GM12891 (cell line): Measurements from ENCODE around the gene C6orf58.
A peak's percentile ranks its signal among the peaks of the same experiment; 100 is the strongest.
"Not testable (repeated sequence)": the region's sequence is repeated elsewhere in the genome, so short reads cannot be mapped to it uniquely, and the experiment has no call there.

Experiments used
- DNase-seq: peaks from one replicate; pipeline ENCODE4 v3.0.0; 2011; ENCODE audit warnings: low spot score; ENCODE audit not compliant: insufficient read length
- FAIRE-seq: peaks from 2 replicates; lab custom pipeline; 2011; peaks lifted over from hg19 to GRCh38; lab: Jason Lieb, UNC
- PAX5 ChIP-seq: IDR thresholded peaks from 2 replicates; pipeline ENCODE4 v1.6.1; 2011; ENCODE audit warnings: low read length, moderate library complexity, mild to moderate bottlenecking; ENCODE audit not compliant: insufficient read depth, severe bottlenecking
- POLR2A ChIP-seq: IDR thresholded peaks from 2 replicates; pipeline ENCODE4 v1.6.1; 2011; ENCODE audit warnings: low read depth, low read length, control low read depth
- POLR2AphosphoS5 ChIP-seq: IDR thresholded peaks from 2 replicates; pipeline ENCODE4 v1.6.1; 2011; ENCODE audit warnings: low read depth, low read length, control low read depth
- POU2F2 ChIP-seq: IDR thresholded peaks from 2 replicates; pipeline ENCODE4 v1.6.1; 2011; ENCODE audit warnings: low read depth, mild to moderate bottlenecking, control low read depth, low read length, moderate library complexity
- SPI1 ChIP-seq: IDR thresholded peaks from 2 replicates; pipeline ENCODE4 v1.6.1; 2011; ENCODE audit warnings: low read depth, low read length, control low read depth
- TAF1 ChIP-seq: IDR thresholded peaks from 2 replicates; pipeline ENCODE4 v1.6.1; 2011; ENCODE audit warnings: low read depth, low read length, control low read depth

C6orf58 gene

DNA sequence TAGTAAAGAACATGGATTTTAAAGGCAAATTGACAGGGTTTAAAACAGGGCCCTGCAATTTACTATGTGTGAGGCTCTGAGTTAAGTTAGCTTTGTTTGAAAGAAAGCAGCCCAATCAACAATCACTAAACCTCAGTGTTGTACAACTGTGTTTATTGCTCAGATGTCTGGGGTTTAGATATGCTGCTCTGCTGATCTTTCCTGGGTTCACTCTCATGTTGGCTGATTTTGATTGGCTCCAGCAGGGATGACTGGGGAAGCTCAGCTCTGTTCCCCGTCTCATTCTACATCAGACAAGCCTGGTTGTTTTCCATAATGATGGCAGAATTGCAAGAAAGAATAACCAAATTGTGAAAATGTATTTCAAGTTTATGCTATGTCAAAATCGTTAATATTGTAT, 10.9 kb downstream of the C6orf58 start:
- DNase-seq (no peak), FAIRE-seq (no peak)
- TF ChIP-seq TAF1 (no peak), PAX5 (no peak), SPI1 (no peak), POLR2AphosphoS5 (no peak), POLR2A (no peak), POU2F2 (no peak)

DNA sequence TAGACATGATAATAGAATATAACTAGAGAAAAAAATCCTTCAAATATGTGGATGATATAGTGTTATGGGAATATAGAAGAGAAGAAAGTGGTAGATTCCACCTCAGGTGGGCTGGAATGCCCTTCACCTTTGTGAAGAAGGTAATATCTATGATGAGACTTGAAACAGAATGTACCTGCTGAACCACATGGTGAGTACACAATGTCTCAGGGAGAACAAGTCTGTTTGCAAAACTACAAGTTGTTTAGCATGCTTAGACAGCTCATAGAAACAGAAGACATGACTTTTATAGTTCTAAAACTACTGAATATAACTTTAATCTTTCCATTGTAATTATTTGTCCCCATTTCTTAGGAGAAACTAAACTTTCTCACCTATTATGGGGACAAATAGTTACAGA, 12.2 kb downstream of the C6orf58 start:
- TF ChIP-seq POLR2A (no peak), TAF1 (no peak), SPI1 (no peak), POLR2AphosphoS5 (no peak), POU2F2 (no peak), PAX5 (no peak)
- FAIRE-seq: no peak
- no peak for DNase-seq

GRCh38 chr6:127590344-127590743, 13.4 kb downstream of the C6orf58 start:
- FAIRE-seq (no peak), DNase-seq (no peak)
- TF ChIP-seq TAF1 (no peak), POU2F2 (no peak), POLR2A (no peak), PAX5 (no peak), SPI1 (no peak), POLR2AphosphoS5 (no peak)

DNA sequence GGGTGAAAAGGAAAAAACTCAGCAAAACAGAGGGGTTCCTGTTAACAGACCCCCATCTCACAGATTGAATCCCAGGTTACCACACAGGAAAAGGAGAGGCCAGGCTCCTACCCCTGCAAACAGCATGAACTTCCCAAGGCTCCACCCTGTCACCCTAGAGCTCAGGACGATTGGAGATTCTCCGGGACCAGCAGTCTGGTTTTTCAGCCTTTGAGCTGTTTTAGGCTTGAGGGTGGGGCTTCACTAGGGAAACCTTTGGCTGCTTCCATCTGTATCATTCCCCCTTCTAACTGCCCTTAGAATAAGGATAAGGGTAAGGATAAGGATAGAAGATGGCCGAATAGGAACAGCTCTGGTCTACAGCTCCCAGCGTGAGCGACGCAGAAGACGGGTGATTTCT, 16.0 kb downstream of the C6orf58 start:
- no peak for TF ChIP-seq SPI1
- no peak for TF ChIP-seq POLR2AphosphoS5
- TF ChIP-seq POLR2A: no peak
- TF ChIP-seq TAF1: no peak
- no peak for TF ChIP-seq POU2F2
- TF ChIP-seq PAX5: no peak
- DNase-seq (no peak), FAIRE-seq (no peak)

DNA sequence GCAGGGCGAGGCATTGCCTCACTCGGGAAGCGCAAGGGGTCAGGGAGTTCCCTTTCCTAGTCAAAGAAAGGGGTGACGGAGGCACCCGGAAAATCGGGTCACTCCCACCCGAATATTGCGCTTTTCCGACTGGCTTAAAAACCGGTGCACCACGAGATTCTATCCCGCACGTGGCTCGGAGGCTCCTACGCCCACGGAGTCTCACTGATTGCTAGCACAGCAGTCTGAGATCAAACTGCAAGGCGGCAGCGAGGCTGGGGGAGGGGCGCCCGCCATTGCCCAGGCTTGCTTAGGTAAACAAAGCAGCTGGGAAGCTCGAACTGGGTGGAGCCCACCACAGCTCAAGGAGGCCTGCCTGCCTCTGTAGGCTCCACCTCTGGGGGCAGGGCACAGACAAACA, 16.5 kb downstream of the C6orf58 start:
- not testable (repeated sequence) for FAIRE-seq, DNase-seq

DNA sequence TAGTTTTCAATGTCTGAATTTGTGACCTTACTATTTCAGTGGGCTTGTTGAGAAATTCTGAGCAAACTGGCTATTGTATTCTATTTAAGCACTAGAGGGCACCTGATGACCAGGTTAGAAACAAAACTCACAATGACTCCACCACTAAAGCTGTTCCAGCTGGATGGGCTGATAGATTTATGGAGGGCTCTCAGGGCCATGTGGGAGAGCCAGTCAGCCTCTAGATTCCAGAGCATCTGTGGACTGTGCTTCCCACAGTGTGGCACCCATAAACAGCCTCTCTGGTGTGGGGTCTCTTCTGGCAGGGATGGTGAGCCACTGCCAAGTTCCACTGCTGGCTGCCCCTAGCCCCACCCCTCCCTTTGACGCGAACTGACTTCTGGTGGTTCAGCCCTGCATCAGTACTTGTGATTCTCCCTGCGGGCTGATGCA, 29.2 kb downstream of the C6orf58 start:
- FAIRE-seq (no peak), DNase-seq (no peak)

GRCh38 chr6:127608554-127609270, 31.7 kb downstream of the C6orf58 start:
- TF ChIP-seq TAF1: no peak
- TF ChIP-seq PAX5: no peak
- no peak for TF ChIP-seq POU2F2
- no peak for TF ChIP-seq SPI1
- no peak for TF ChIP-seq POLR2A
- no peak for TF ChIP-seq POLR2AphosphoS5
- peak; percentile 9 for FAIRE-seq
- no peak for DNase-seq

More for the DNA sequence above, 29.2 kb downstream of the C6orf58 start:
- TF ChIP-seq POU2F2 (no peak), POLR2A (no peak), TAF1 (no peak), SPI1 (no peak), POLR2AphosphoS5 (no peak), PAX5 (no peak)

DNA sequence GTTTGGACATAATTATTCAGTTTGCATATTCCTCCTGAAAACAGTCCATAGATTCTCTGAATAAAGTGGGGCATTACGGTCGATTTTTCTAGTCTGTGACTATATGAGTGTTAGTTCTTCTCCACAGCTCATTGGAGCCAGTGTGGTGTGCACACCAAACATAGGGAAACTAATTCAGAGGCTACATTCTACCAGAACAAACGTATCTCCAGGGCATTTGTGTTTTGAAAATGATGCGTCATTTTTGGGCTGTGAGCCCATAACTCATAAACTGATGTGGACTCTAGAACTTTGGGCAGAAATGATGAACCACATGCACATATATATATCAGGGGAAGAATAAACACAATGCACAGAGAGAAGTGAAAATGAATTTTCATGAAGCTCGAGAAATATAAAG, 41.8 kb downstream of the C6orf58 start:
- DNase-seq (no peak), FAIRE-seq (no peak)
- TF ChIP-seq POLR2AphosphoS5 (no peak), TAF1 (no peak), SPI1 (no peak), POLR2A (no peak), PAX5 (no peak), POU2F2 (no peak)

GRCh38 chr6:127630800-127631199, 53.8 kb downstream of the C6orf58 start:
- TF ChIP-seq PAX5 (no peak), TAF1 (no peak), POLR2A (no peak), SPI1 (no peak), POLR2AphosphoS5 (no peak), POU2F2 (no peak)
- no peak for FAIRE-seq

DNA sequence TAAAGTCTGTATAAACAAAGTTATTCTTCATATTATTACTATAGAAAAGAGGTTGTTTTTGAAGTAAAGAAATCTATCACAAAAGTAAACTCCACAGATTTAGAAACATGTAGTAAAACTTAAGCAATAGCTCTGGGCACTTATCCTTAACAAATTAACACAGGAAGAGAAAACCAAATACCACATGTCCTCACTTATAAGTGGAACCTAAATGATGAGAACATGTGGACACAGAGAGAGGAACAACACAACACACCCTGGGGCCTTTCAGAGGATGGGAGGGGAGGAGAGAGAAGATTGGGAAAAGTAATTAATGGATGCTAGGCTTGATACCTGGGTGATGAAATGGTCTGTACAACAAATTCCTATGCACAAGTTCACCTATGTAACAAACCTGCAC, 57.2 kb downstream of the C6orf58 start:
- no peak for DNase-seq

More at GRCh38 chr6:127630800-127631199, 53.8 kb downstream of the C6orf58 start:
- DNase-seq: no peak

More for the DNA sequence above, 57.2 kb downstream of the C6orf58 start:
- TF ChIP-seq POLR2AphosphoS5 (no peak), PAX5 (no peak), SPI1 (no peak)
- no peak for FAIRE-seq
